Right renal cortex interstitium (tissue), 3 donors: ENCODE measurements around the gene CDH13. TPM values are rescaled to one million over a fixed set of nuclear protein-coding genes. Genes with fewer than 3 reads are reported as not detected.

Experiments used
- DNase-seq, 3 donors: peaks; one replicate each; pipeline ENCODE4 v3.0.0-alpha.2; 2013; ENCODE audit warnings: low read depth in 3 of 3, low spot score in 2 of 3
- polyA plus RNA-seq, 3 donors: library from polyadenylated mRNA; unstranded; fragments of 120-200 nt; gene quantifications; one replicate each; pipeline ENCODE4 v1.2.1, GENCODE V29; 2013; ENCODE audit not compliant: insufficient read length in 3 of 3

Gene CDH13
- polyA plus RNA-seq, 3 donors: 9.4 to 16.2 (median 14.7) TPM

DNA sequence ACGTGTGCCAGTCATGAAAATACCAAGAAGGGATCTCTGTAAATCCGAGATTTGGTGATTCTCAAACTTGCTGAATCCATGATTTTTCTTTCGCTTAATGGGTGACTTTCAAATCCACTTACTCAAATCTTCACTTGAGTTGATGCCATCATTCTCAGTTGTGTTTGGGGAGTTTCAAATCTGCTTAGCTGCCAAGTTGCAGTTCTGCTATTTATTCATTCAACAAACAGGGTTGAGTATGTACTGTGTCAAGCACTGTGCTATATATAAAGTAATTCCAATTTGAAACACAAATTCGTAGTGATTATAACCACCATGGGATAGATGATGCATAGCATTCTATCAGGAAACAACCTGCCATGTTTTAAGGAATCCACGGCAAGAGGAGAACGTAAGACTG is 394.3 kb downstream of the CDH13 start:
- DNase-seq: no peak

DNA sequence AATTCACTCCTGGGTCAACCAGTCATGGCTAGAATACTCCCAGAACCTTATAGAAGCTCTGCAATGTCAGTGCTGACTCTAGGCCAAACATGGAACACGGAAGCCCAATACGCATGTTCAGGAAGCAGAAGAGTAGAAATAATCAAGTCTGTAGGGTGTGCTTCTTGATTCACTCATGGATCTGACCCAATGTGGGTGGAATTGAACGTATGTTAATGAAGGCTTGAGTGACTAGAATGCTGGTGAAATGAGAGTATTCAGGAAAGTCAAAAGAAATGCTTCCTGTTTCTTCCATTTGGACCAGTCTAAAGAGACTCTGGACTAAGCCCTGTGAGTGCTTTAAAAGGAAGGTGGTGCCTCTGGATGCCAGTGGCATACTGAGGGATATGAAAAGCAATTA is 395.0 kb downstream of the CDH13 start:
- DNase-seq: no peak

DNA sequence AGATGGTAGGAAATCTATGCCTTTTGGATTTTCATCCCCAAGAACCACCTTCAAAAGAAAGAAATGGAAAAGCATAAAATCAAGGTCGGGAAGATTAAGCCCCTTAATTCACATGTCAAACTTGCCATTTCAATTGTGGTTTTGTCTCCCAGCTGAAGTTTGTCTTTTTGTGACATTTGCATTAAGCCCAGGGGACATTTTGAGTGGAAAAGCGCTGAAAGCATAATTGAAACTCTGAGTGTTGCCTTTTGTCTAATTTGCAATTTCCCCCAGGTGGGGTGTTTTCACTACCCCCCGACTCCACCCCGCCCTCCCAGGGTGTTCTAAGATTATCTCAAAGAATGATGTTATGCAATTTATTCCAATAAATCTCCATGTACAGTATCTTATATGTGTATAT is 396.2 kb downstream of the CDH13 start:
- no peak for DNase-seq

DNA sequence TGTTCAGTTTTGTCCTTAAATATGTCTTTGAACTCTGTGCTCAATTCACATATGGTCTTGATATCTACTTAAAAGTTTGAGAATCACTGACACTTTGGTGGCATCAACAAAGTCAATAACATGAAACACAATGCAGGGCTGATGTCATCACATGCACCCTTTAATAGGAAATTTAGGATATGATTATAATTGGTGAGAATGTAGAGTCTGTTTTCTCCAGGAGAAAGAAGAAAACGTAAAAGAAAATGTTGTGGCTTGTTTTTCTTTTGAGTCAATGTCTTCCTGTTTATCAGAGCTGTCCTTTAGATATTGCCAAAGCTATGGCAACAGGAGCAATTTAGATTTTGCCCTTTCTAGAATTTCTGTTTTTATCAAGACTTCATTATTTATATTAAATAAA is 396.9 kb downstream of the CDH13 start:
- no peak for DNase-seq

DNA sequence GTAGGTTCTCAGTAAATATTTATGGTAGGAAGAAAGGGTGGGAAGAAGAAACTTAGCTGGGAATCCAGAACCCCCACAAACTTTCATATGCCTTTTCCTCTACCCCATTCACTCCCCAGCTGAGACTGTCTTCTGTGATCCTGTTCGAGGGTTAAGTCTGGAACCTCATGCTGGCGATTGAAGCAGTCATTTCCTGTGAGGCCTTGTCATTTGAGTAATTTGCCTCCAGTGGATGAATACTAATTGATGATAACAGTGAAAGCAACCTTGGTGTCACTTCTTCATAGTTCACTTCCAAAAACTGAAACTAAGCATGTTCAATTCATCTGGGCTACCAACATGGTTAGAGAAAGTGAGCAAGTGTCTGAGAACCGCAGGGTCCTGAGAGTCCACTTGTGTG is 401.2 kb downstream of the CDH13 start:
- no peak for DNase-seq

DNA sequence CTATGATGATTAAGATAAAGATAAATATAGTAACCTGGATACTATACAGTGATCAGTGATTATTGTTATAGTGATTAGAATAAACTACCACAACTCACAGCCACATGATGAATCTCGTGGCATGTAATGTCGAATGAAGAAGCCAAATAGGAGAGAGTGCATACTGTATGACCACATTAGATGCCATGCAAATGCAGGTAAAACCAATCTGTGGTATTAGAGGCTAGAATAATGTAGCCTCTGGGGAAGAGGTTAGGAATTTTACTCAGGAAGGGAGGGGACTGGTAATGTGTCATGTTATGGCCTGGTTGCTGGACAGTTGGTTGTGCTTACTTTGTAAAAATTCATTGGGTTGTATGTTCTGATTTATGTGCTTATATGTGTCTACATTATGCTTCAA is 402.7 kb downstream of the CDH13 start:
- DNase-seq: no peak

DNA sequence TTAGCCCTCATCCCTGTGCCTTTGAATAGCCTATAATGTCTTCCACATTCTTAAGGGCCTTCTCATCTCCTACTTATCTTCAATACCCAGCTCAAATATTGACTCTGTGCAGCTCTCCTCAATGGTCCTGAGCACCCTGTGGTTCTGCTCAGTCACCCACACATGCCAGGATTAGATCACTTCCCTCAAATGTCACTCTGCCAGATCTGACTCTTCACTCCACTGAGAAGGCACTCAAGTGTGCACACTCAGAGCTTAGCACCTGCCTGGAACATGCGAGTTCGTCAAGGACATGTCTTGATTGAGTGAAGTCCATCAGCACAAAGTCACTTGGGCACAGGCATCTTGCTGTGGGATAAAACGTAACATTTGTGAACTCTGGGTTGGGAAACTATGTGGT is 404.8 kb downstream of the CDH13 start:
- no peak for DNase-seq

DNA sequence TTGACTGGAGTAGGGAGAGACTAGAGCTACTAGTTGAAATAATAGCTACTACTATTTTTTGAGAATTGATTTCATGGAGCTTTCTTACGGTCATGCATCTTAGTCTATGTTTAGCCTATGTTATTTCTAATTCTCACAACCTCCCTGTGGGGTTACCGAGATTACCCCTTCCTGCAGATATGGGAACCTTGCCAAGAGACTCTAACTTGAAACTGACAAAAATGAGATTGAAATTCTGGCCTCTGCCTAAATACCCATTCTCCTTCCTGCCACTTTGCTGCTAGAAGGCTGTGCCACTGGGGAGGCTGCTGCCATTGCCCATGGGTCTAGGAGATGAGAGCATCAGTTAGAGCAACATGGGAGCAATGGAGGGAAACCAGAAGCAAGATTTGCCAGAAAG is 410.3 kb downstream of the CDH13 start:
- no peak for DNase-seq

DNA sequence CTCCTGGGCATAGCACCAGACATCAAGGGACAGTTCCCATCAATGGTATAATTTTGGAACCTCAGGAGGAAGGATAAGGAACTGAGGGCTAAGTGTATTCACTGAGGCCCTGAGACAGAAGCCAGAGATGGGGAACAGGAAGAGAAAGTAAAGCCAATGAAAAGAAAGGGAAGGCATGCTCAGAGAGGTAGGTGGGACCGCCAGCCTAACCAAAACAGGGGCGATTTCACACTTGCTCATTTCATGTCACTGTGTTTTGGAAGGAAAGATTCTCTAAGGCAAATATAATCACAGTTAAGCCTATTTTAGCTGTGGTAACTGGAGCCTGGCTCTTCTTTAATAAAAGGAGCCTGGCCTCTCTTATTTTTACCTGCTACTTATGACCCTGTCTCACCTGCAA is 411.1 kb downstream of the CDH13 start:
- no peak for DNase-seq

DNA sequence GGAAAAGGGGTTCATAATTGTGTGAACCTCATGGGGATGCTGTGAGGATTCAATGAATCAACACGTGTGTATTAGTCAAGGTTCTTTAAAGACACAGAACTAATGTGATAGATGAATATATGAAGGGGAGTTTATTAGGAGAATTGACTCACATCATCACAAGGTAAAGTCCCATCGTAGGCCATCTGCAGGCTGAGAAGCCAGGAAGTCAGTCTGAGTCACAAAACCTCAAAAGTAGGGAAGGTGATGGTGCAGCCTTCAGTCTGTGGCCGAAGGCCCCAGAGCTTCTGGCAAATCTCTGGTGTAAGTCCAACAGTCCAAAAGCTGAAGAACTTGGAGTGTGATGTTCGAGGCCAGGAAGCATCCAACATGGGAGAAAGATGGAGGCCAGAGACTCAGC is 413.4 kb downstream of the CDH13 start:
- DNase-seq: no peak

DNA sequence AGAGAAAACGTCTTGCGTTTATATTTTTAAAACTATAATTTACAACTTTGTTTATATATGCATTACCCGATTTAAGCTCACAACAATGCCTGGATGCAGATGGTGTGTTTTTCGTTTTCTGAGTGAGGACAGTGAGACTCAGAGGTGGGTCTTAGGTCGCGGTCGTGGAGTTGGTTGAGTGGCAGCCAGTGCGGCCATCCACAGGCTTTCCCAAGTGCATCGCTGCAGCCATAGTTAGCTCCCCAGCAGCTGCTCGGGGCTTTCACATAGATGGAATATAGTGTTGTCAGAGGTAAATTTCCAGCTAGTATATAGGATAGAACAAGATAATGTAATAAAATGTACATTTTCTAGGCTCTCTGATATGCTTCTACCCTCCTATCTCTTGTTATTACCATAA is 417.8 kb downstream of the CDH13 start:
- DNase-seq: no peak

DNA sequence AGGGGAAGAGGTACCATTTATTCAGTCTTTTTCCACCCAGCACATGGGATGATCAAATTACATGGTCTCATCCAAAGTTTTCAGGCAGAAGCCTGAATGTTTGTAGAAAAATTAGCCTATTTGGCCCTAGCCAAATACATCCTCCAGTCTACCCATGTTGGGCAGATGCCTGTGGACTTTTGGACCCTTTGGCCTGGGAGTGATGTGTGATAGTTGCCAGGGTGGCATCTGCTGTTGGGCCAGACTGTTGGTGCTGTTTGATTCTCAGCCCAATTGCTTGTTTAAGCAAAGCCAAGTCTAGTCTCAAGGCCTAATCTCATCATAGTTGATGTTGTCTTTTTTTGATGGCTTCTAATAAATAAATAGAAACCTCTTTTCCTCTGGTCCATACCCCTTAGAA is 419.0 kb downstream of the CDH13 start:
- no peak for DNase-seq

DNA sequence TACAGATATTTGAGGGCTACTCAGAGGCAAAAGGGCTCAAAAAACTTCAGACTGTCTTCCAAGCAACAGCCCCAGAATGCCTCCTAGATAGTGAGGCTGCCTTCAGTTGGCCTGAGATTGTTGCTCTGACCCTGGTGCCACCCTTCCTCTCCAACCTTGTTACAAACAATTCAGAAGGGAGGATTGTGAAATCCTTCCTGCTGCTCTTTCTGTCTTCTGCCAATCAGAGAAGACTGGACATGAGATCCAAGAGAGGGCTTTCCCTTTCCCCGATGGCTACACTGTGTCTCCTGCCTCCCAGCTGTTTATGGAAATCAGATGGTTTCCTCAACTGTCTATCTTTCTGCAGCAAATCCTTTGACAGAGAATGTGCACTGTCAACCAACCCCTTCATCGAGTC is 419.9 kb downstream of the CDH13 start:
- DNase-seq: no peak

DNA sequence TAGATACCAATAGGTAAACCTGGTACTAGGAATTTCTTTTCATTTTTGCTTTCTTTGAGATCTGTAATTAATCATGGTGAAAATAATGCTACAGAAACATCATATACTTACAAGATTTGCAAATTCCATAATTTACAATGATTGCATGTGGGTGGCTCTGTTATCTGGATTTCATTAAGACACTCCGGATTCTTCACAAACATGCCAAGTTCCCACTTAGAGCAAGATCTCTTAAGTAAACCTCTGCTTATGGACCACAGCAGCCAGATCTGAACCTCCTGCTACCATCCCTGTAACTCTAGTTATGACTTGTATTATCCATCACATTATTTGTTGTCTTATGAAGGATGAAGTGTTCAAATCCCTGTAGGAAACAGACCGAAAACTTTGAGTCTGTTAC is 424.7 kb downstream of the CDH13 start:
- no peak for DNase-seq

DNA sequence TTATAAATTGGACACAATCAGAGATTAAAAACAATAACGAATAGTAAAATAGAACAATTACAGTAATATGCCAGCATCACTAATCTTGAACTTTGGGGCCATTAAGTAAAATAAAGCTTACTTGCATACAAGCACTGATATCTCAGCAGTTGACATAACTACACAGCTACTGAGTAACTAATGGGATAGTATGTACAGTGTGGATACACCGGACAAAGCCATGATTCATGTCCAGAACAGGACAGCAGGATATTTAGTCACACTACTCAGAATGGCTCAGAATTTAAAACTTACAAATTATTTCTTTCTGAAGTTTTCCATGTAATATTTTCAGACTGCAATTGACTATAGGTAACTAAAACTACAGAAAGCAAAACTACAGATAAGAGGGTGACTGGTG is 427.5 kb downstream of the CDH13 start:
- DNase-seq: no peak

DNA sequence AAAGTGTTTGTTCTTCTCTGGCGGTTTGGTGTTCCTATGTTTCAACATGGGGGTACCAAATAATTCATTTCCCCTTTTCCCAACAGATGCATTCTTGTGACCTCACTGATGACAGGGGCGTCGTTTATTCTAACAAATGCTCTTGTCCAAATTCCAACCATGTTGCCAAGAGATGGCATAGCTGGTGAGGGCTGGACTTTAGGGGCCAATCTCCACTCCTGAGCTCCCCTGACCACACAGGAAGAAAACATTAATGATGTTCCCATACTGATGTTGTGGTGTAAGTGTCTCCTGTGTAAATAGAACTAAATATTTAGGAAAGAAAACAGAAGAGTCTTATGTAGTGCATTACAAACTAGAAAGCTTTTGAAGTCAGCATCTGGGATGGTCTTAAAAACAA is 431.6 kb downstream of the CDH13 start:
- DNase-seq: no peak

DNA sequence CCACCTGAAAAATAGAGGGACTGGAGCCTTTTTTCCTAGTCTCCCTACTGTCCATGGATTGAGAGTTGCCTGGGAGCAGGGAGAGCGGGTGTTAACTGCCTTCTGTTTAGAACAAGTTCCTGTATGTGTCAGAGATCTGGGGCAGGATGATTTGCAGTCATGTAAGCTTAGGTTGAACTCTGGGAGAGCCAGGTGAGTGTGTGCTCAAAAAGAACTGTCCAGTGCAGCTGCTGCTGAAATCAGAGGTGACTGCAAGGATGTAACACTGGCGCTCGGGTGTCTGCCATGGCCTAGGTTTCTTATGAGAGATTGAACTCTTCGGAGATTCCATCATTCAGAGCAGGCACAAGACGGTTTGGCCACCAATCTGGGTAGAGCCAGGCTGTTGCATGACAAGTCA is 432.5 kb downstream of the CDH13 start:
- DNase-seq: no peak

DNA sequence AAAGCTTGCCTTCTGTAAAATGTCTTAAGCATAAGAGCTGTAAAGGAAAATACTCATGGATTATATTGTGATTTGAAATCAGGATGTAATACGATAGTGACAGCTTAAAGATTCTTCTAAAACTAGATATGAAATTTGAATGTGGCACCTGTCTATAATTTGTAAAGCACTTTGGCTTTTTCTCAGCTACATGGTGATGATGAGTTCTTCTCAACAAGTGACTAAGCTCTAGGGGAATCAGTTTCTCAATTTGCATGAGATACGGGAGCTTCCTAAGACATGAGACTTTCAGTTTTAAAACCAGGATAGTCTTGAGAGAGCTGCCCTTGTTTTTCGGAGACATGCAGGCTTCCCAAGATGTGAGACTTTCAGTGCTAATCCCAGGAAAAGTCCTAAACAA is 439.2 kb downstream of the CDH13 start:
- no peak for DNase-seq

DNA sequence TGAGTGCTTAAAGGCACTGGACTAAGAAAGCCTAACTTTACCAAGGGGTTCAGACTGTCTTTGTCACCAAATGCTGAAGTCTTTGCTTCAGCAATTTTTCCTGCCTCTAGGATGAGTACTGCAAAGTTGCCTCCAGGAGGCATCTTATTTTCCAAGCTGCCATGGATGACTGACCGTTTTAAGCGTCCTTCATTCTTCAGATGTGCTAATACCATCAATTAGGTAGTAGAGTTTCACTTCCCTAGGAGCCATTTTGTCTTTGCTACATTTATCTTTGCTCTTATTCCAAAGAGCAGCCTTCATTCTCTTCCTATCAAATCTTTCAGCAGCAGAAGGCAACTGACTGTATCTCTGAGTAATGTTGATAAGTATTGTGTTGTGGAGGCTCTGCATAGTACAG is 440.1 kb downstream of the CDH13 start:
- DNase-seq: no peak

DNA sequence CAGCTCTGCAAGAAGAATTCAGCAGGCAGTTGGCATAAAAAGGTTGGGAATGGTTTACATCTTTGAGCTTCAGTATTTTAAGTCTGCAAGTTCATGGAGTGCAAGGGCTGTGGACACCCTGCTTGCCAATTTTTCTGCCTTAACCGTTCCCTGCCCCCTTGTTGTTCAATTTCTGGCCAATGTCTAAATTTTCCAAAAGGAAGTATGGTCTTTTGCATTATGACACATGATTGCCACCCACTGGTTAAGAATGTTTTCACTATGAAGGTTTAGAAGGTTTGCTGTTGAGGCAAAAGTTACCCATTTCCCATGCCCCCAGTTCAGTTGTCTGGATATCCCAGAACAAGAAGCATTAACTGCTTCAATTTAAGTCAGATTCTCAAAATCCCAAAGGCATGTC is 441.9 kb downstream of the CDH13 start:
- DNase-seq: no peak

DNA sequence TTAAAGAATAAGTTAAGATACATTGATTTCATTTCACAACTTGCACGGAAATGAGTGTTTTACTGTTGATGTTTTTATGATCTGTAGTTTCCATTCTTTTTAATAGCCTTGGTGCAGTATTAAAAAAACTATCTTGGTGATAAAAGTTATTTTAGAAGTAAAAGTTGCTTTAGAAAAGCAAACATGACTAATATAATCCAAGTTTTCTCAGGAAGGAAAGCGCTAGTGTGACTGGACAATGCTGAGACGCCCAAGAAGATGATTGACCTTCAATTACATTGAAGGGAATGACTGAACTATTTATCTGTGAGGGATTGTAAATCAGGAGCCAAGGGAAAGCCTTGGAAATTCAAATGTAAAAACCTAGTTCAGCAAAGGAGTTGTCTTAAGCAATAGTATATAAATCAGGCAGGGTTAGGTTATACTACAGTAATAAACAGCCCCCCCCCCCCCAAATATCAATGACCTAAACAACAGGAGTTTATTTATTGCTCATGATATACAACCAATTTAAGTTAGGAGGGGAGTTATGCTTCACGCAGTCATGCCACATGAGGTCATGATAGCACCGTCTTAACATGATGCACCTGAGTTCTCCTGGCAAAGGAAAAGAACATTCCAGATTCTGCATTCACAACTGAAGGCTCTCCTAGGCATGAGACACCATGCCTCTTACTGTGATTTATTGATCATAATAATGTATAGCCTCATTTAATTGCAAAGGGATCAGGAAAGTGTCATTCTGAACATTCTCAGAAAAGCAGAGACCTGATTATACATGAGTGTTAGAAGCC is 443.8 kb downstream of the CDH13 start:
- no peak for DNase-seq

DNA sequence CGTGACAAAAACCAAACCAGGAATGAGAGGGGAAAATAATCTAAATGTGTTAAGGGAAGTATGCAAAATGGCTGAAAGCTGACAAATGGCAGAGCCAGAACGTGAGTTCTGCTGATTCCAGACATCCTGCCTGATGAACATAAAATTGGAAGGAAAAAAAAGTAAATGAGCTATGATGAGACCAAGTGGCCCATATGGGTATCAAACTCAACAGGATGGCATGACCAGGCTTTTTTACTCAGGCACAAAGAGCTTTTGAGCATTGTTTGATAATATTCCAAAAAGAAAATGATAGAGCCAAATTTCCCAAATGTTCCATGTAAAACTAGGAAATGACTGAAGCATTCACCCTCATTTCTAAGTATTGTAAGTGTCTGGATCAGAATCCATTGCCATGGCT is 449.2 kb downstream of the CDH13 start:
- DNase-seq: no peak

DNA sequence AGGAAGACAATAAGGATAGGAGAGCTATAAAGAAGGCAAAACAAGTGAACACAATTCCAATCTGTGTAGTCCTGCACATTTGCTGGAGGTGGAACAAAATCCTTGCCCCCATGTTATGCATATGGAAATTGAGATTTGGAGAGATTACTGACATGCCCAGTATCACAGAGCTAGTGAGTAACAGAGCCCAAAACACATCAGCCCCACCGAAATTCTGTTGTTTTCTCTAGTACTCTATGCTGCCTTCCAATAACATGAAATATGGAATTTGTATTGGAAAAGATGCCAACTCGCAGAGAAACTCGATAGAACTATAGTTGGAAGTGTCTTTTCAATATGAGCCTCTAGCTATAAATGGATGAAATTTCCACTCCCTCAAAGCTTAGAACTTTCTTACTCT is 456.6 kb downstream of the CDH13 start:
- no peak for DNase-seq
